HG03442 (cell line): ENCODE results near the gene PMAIP1.
"Not testable (repeated sequence)": the region's sequence is repeated elsewhere in the genome, so short reads cannot be mapped to it uniquely, and the experiment has no call there.

Experiments
- ATAC-seq: cut with Tn5 transposase; IDR thresholded peaks from one replicate; pipeline ENCODE4 v1.9.1; 2021; ENCODE audit warnings: mild to moderate bottlenecking, moderate library complexity; ENCODE audit not compliant: unreplicated experiment

The PMAIP1 gene

GRCh38 chr18:59899298-59900221 is at the start of gene PMAIP1:
Gene PMAIP1, plus strand, starts transcription at chr18:59899996. Its CDS starts 182 bp downstream, at chr18:59900178.
- ATAC-seq = peak; percentile 59

DNA sequence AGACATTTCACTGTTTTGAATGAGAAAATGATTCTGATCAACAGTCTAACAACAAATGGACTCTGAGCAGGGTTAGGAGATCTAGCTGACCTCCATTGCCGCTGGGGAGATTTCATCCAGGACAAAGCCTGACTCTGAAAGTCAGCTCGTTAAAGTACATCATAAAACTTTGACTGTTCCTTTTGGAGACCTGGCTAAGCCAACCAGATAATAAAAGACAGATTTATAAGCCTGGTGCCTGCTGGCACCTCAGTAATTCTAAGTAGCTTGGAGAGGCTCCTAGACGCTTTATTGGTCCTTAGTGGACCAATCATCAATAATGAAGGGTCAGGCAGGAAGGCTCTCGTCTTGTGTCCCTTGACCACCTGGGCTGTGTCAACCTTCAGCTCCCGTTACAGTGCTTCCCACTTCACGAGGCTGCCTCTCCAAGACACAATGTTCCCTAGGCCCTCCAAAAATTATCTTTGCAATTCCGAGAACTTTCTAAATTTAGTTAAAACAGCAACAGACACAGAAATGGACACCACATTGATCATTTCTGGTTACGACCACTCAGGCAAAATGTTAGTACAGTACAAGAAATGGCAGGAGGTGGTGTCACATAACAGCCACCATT is 47.9 kb upstream of the PMAIP1 start:
- ATAC-seq = no peak

- ATAC-seq = no peak
These were observed 47.2 kb upstream of the PMAIP1 start for GRCh38 chr18:59852548-59852947.

- ATAC-seq = no peak
These were observed 46.4 kb upstream of the PMAIP1 start for GRCh38 chr18:59853380-59853779.

- ATAC-seq = not testable (repeated sequence)
These were observed 45.8 kb upstream of the PMAIP1 start for GRCh38 chr18:59853988-59854387.

- no peak for ATAC-seq
These were observed 38.8 kb upstream of the PMAIP1 start for GRCh38 chr18:59861009-59861408.

DNA sequence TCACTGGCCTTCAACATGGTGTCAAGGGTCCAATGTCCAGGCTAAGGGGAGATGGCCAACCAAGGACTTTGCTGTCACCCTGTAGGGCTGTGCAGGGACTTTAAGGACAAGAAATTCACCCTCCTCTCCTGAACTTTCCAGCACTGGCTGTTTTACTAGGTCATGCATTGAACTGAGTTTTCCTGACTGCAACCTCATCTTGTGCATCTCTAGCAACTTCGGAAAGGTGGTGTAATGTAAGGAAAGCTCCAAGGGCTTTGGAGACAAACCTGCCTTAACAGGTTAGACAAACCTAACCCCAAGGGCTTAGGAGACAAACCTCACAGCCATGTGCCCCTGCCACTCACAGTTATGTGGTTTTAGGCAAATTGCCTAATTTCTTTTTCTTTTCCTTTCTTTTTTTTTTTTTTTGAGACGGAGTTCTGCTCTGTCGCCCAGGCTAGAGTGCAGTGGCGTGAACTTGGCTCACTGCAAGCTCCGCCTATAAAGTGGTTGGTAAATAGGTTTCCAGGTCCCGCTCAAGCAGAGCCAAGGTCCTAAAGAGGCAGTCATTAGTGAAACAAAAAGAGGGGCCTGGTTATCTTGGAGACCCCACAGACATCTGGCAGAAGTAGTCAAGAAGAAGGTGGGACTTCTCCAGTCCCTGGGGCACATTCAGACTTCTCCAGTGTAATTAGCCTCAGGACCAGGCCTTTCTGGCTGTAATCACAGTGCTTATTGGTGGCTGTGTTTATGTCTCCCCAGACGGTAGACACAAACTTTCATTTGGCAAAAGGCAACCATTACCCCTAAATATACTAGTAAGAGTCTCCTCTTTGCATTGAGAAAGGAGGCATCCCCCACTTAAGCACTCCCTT is 37.6 kb upstream of the PMAIP1 start:
- ATAC-seq = peak; percentile 76

DNA sequence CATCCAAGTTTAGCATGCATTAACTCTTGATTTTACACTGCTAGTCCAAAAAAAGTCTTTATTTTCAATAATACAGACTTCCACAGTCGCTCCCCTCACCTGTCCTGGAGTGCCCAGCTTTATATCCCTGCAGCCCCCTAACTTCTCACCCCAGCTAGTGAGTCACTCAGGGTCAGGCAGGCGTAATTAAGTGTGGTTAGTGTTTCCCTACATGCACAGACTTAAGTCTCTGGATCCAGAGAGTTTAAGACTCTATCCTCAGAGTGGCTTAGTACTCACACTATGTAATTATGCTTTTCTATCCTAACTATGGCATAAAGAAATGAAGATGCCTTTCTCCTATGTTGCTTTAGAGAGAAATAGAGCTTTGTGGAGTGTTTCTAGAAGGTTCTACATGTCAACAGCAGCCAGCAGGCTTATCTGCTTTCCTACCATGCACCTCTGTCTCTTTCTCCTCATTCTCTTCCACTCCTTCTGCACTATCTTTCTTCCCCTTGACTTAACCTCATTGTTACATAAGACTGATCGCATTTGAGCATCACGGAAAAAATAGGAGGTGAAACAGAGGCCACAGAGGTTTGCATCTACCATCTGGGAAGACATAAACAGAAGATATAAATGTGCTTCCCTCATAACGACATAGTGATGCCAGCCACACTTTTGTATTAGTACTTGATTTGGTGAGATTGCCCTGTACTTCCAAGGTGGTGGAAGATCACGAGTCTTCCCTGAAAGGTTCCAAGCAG is 34.4 kb upstream of the PMAIP1 start:
- ATAC-seq = no peak

GRCh38 chr18:59866551-59867269 is 33.1 kb upstream of the PMAIP1 start:
- ATAC-seq = no peak

DNA sequence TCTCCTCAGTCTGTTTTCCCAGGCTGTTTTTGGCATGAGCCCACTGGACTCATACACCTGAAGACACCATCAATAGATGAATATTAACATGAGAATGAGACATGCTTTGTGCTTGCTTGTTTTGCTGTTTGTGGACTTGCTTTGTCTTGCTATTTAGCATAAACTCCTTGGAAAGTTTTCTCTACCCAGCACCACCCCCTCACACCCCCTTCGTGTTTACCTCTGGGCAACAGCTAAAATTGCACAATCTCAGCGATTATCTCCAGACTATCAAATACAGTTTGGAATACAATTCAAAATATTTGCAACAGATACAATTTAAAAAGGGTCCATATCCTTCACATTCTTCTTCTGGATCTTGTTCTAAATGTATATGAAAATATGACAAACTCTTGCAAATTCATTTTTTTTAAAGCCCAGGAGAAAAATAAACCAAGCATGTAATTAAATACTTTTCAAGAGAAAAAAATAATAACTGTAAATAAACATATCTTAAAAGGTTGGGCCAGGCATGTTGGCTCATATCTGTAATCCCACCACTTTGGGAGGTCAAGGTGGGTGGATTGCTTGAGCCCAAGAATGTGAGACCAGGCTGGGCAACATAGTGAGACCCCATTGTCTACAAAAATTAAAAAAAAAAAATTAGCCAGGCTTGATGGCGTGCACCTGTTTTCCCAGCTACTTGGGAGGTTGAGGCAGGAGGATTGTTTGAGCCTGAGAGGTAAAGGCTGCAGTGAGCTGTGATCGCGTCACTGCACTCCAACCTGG is 32.3 kb upstream of the PMAIP1 start:
- no peak for ATAC-seq

- ATAC-seq = no peak
These were observed 29.1 kb upstream of the PMAIP1 start for GRCh38 chr18:59870623-59871130.

DNA sequence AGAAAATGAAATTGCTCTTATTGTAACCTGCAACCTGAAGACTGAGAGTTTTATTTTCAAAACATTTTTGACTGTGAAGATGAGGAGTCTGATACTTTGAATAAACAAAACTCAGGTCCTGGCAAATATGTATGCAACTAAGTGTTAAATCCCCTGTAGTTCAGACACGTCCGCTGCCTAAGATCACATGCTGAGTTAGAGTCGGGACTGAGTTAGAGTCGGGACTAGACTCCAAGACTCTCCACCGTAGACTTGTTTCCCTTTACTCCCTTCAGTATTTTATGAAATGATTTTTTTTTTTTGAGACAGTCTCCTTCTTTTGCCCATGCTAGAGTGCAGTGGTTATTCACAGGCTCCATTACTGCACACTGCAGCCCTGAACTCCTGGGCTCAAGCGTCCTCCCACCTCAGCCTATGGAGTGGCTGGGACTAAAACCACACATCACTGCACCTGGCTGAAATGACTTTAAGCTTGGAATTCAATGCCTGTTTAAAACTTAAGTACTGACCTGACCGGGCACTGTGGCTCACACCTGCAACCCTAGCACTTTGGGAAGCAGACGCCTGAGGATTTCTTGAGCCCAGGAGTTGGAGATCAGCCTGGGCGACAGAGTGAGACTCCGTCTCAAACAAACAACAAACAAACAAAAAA is 28.0 kb upstream of the PMAIP1 start:
- no peak for ATAC-seq

- no peak for ATAC-seq
These were observed 26.2 kb upstream of the PMAIP1 start for GRCh38 chr18:59873641-59874040.

DNA sequence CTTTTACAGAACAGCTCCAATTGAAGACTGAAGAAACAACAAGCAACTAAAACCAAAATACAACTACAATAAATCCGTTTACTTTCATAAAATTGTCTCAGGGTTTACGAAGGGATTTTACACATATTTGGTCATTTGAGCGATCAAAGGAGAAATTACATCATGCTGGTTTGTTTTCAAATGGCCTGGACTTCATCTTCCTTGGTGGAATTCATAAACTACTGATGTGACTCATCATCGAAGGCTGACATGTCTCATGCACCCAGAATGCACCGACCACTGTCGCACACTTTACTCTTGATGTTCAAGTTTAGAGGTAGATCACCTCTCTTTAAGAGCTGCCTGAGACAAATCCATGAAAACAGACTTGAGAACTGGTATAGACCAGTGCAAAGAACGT is 25.6 kb upstream of the PMAIP1 start:
- ATAC-seq = no peak

DNA sequence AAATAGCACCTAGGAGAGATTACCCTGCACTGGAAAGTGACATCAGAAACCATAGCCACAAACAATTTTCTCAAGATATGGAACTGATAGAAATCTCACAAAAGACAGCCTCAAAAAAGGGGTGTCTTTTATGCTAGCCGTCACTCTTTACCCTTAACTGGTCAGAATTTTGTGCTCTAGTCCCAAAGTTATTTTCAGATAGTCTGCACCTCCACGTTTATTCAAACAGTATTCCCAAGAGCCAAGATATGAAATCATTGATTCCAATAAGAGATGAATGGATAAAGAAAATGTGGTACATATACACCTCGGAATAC is 23.5 kb upstream of the PMAIP1 start:
- ATAC-seq = peak; percentile 69

GRCh38 chr18:59877361-59877760 is 22.4 kb upstream of the PMAIP1 start:
- no peak for ATAC-seq

DNA sequence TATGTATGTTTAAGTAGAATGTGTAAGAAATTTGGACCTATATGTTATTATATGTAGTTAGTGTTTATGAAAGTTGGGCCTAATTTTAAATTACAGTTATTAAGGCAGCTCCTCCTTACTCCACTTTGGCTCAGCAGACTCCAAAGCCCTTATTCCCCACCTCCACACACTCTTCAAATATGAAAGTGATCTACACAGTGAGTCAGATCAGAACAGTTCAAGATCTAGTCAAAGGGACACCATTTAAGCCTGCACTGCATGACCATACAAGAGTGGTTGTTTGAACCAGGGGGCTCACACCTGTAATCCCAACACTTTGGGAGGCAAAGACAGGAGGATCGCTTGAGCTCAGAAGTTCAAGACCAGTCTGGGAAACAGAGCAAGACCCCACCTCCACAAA is 21.2 kb upstream of the PMAIP1 start:
- peak; percentile 57 for ATAC-seq
